OCI-M2 (cell line): ENCODE results near the gene TENM4.

Experiments
- DNase-seq: peaks from one replicate; lab custom pipeline; 2025; ENCODE audit not compliant: unreplicated experiment; lab: John Stamatoyannopoulos, UW

Gene TENM4

GRCh38 chr11:79066456-79067351 lies 374.1 kb downstream of the TENM4 start:
- DNase-seq: no peak

GRCh38 chr11:79062814-79063762 lies 377.7 kb downstream of the TENM4 start:
- DNase-seq: no peak

GRCh38 chr11:79060081-79060953 lies 380.5 kb downstream of the TENM4 start:
- no peak for DNase-seq

GRCh38 chr11:79059141-79059540 lies 381.7 kb downstream of the TENM4 start:
- no peak for DNase-seq

- no peak for DNase-seq
Observed at GRCh38 chr11:79055856-79056631, 384.8 kb downstream of the TENM4 start.

- DNase-seq: no peak
Observed at GRCh38 chr11:79054636-79055035, 386.2 kb downstream of the TENM4 start.

- DNase-seq: no peak
Observed at GRCh38 chr11:79052544-79052943, 388.3 kb downstream of the TENM4 start.

GRCh38 chr11:79050786-79051185 lies 390.0 kb downstream of the TENM4 start:
- DNase-seq: no peak

GRCh38 chr11:79049741-79050179 lies 391.1 kb downstream of the TENM4 start:
- DNase-seq: no peak

- no peak for DNase-seq
Observed at GRCh38 chr11:79047980-79048379, 392.9 kb downstream of the TENM4 start.

- no peak for DNase-seq
Observed at GRCh38 chr11:79047321-79047720, 393.5 kb downstream of the TENM4 start.

GRCh38 chr11:79046366-79046765 lies 394.5 kb downstream of the TENM4 start:
- no peak for DNase-seq

- no peak for DNase-seq
Observed at GRCh38 chr11:79045800-79046304, 395.0 kb downstream of the TENM4 start.

- no peak for DNase-seq
Observed at GRCh38 chr11:79045018-79045799, 395.6 kb downstream of the TENM4 start.

- no peak for DNase-seq
Observed at GRCh38 chr11:79044201-79044600, 396.6 kb downstream of the TENM4 start.

GRCh38 chr11:79043726-79044125 lies 397.1 kb downstream of the TENM4 start:
- no peak for DNase-seq

- no peak for DNase-seq
Observed at GRCh38 chr11:79042824-79043223, 398.0 kb downstream of the TENM4 start.

- no peak for DNase-seq
Observed at GRCh38 chr11:79040348-79040747, 400.5 kb downstream of the TENM4 start.

GRCh38 chr11:79039122-79039521 lies 401.7 kb downstream of the TENM4 start:
- DNase-seq: no peak
